ENCODE data around the gene CISD3. TPM values are rescaled to one million over a fixed set of nuclear protein-coding genes. Genes with fewer than 3 reads are reported as not detected.

CISD3 gene
- total and polyA plus RNA-seq, 4 donors, result 4.5 to 152 (median 37.3) TPM

GRCh38 chr17:38702166-38702915, 27.8 kb upstream of the CISD3 start:
- peak; percentile 45 for TF ChIP-seq REST (IDR thresholded peaks at IDR 0.05)
- TF ChIP-seq YY1 (IDR thresholded peaks at IDR 0.05), result peak; percentile 17
- TF ChIP-seq TAF1 (conservative IDR thresholded peaks at IDR 0.05), result no peak
- peak in 1 of 2 donors; percentile 64 for TF ChIP-seq GABPA (IDR thresholded peaks at IDR 0.05 in 1 of 2, conservative IDR thresholded peaks at IDR 0.05 in 1 of 2)
- TF ChIP-seq ZBTB33 (IDR thresholded peaks at IDR 0.05), result peak; percentile 86
- Histone ChIP-seq H3K27me3 (ENCODE audit: control insufficient read depth in 4 of 4, insufficient read depth in 4 of 4, low read length in 3 of 4) (no peaks in the 10 kb centered on the region), H3K36me3 (ENCODE audit: control insufficient read depth in 4 of 4, insufficient read depth in 3 of 4, low read depth in 1 of 4, low read length in 3 of 4) (no peaks in the 10 kb centered on the region), H3K9me3 (ENCODE audit: control insufficient read depth in 4 of 4, low read length in 3 of 4) (no peaks in the 10 kb centered on the region), H3K4me1 (ENCODE audit: control insufficient read depth in 4 of 4, insufficient read depth in 4 of 4, low read length in 3 of 4) (peaks cover 2 to 38% (median 21%) of the 10 kb centered on the region in 4 donors), H3K27ac (ENCODE audit: low read depth in 1 of 2, low read length in 2 of 2) (peak overlapping the region; percentile 89 to 92), H3K4me3 (ENCODE audit: low read depth in 1 of 3, low read length in 3 of 3) (peak overlapping the region; percentile 79 to 87 (median 83)), H3K9ac (ENCODE audit: low read depth in 1 of 2, low read length in 2 of 2) (peak overlapping the region; percentile 85 to 97)
- DNase-seq (ENCODE audit: low spot score), result peak; percentile 86
- WGBS, result under 1% methylated on average over 81 of the region's 81 CpGs

GRCh38 chr17:38702916-38703741, 27.0 kb upstream of the CISD3 start:
- Histone ChIP-seq H3K36me3 (ENCODE audit: control insufficient read depth in 4 of 4, insufficient read depth in 3 of 4, low read depth in 1 of 4, low read length in 3 of 4) (no peaks in the 10 kb centered on the region), H3K27me3 (ENCODE audit: control insufficient read depth in 4 of 4, insufficient read depth in 4 of 4, low read length in 3 of 4) (no peaks in the 10 kb centered on the region), H3K4me1 (ENCODE audit: control insufficient read depth in 4 of 4, insufficient read depth in 4 of 4, low read length in 3 of 4) (peaks cover 2 to 38% (median 21%) of the 10 kb centered on the region in 4 donors), H3K4me3 (ENCODE audit: low read depth in 1 of 3, low read length in 3 of 3) (peak overlapping the region; percentile 65 to 83 (median 78)), H3K9me3 (ENCODE audit: control insufficient read depth in 4 of 4, low read length in 3 of 4) (no peaks in the 10 kb centered on the region), H3K9ac (ENCODE audit: low read depth in 1 of 2, low read length in 2 of 2) (peak overlapping the region; percentile 61 to 70), H3K27ac (ENCODE audit: low read depth in 1 of 2, low read length in 2 of 2) (peak overlapping the region; percentile 89 to 92)
- TF ChIP-seq SP1 (IDR thresholded peaks at IDR 0.05) (no peak), FOXA1 (IDR thresholded peaks at IDR 0.05) (no peak), EGR1 (IDR thresholded peaks at IDR 0.05; ENCODE audit: low read depth in 2 of 2) (no peak), JUND (IDR thresholded peaks at IDR 0.05) (no peak), MAX (IDR thresholded peaks at IDR 0.05) (no peak), RAD21 (IDR thresholded peaks at IDR 0.05) (no peak), HNF4A (conservative IDR thresholded peaks at IDR 0.05) (no peak), ZBTB33 (IDR thresholded peaks at IDR 0.05) (no peak), YY1 (IDR thresholded peaks at IDR 0.05) (no peak), TAF1 (conservative IDR thresholded peaks at IDR 0.05) (no peak), FOXA2 (IDR thresholded peaks at IDR 0.05) (no peak), HNF4G (IDR thresholded peaks at IDR 0.05) (no peak), REST (IDR thresholded peaks at IDR 0.05) (no peak), ATF3 (IDR thresholded peaks at IDR 0.05) (no peak)
- no peak for DNase-seq (ENCODE audit: low spot score)
- under 1% methylated on average over 55 of the region's 55 CpGs for WGBS

Measured in liver (tissue), 9 donors.